IMR-90 (cell line): ENCODE data around the gene CFAP58. TPM values are rescaled to one million over a fixed set of nuclear protein-coding genes. Genes with fewer than 3 reads are reported as not detected.

ENCODE experiments used
- ATAC-seq: fragments of 200-7000 bp; cut with Tn5 transposase; 2 replicates; pipeline ENCODE4 v1.9.1; 2020; ENCODE audit warnings: low read depth, mild to moderate bottlenecking, moderate library complexity
- BruUV-seq: library from RNA; stranded (reverse); fragments of 400-500 nt; replicated peaks from 2 replicates; lab custom pipeline; 2021; lab: Mats Ljungman, UMichigan
- CTCF ChIA-PET: fragments of 300-600 bp; formaldehyde crosslinking; extraction: SDS; loops from one replicate; lab custom pipeline; 2021; ENCODE audit warnings: antibody characterized with exemption; lab: Yijun Ruan, JAX
- POLR2A ChIA-PET: fragments of 300-600 bp; sonication (Branson Sonifier 250); formaldehyde crosslinking; loops from one replicate; lab custom pipeline; 2022; ENCODE audit warnings: antibody characterized with exemption; ENCODE audit not compliant: unreplicated experiment; lab: Charles Lee
- DNase-seq: peaks from one replicate; pipeline ENCODE4 v3.0.0; 2013
- H2AFZ ChIP-seq: replicated peaks from 2 replicates; pipeline ENCODE3; 2013; ENCODE audit warnings: low read length, mild to moderate bottlenecking; ENCODE audit not compliant: poor library complexity
- H2AK5ac ChIP-seq: 2 replicates; pipeline ENCODE4 v1.6.1; 2013; ENCODE audit warnings: low read depth, low read length, inconsistent platforms
- H2AK9ac ChIP-seq: replicated peaks from 2 replicates; pipeline ENCODE3; 2013; ENCODE audit warnings: mild to moderate bottlenecking, low read depth, low read length, moderate library complexity; ENCODE audit not compliant: poor library complexity
- H2BK120ac ChIP-seq: 2 replicates; pipeline ENCODE4 v1.6.1; 2013; ENCODE audit warnings: low read depth, low read length, inconsistent platforms
- H2BK15ac ChIP-seq: 3 replicates; pipeline ENCODE4 v1.6.1; 2013; ENCODE audit warnings: low read depth, low read length, inconsistent platforms
- H2BK20ac ChIP-seq: 2 replicates; pipeline ENCODE4 v1.6.1; 2013; ENCODE audit warnings: low read depth, mild to moderate bottlenecking, inconsistent platforms, low read length, moderate library complexity
- H2BK5ac ChIP-seq: 2 replicates; pipeline ENCODE4 v1.6.1; 2013; ENCODE audit warnings: mild to moderate bottlenecking, low read depth, low read length, inconsistent platforms; ENCODE audit not compliant: poor library complexity, severe bottlenecking
- H3K14ac ChIP-seq: replicated peaks from 2 replicates; pipeline ENCODE4 v1.6.1; 2013; ENCODE audit warnings: low read depth, low read length, inconsistent platforms
- H3K18ac ChIP-seq: 2 replicates; pipeline ENCODE4 v1.6.1; 2013; ENCODE audit warnings: low read depth, low read length, control low read depth
- H3K23ac ChIP-seq: 2 replicates; pipeline ENCODE4 v1.6.1; 2013; ENCODE audit warnings: low read depth, low read length, inconsistent platforms
- H3K27ac ChIP-seq: 2 replicates; pipeline ENCODE4 v1.5.1; 2013; ENCODE audit warnings: mild to moderate bottlenecking, control low read depth, low read length; ENCODE audit not compliant: insufficient read depth
- H3K27me3 ChIP-seq: 2 replicates; pipeline ENCODE4 v1.6.1; 2013; ENCODE audit warnings: low read length; ENCODE audit not compliant: control insufficient read depth, insufficient read depth
- H3K36me3 ChIP-seq: 2 replicates; pipeline ENCODE4 v1.6.1; 2013; ENCODE audit warnings: low read length, mixed read lengths; ENCODE audit not compliant: control insufficient read depth, insufficient read depth
- H3K4ac ChIP-seq: 2 replicates; pipeline ENCODE4 v1.6.1; 2013; ENCODE audit warnings: low read depth, low read length, inconsistent platforms
- H3K4me1 ChIP-seq: 2 replicates; pipeline ENCODE4 v1.6.1; 2013; ENCODE audit warnings: low read length, mixed read lengths; ENCODE audit not compliant: control insufficient read depth, insufficient read depth
- H3K4me2 ChIP-seq: 2 replicates; pipeline ENCODE4 v1.6.1; 2013; ENCODE audit warnings: low read depth, mild to moderate bottlenecking, control low read depth, low read length, moderate library complexity
- H3K4me3 ChIP-seq: 2 replicates; pipeline ENCODE4 v1.5.1; 2013; ENCODE audit warnings: low read depth, mild to moderate bottlenecking, control low read depth, low read length, moderate library complexity; ENCODE audit not compliant: insufficient read depth
- H3K56ac ChIP-seq: 2 replicates; pipeline ENCODE4 v1.6.1; 2013; ENCODE audit warnings: low read length, inconsistent platforms; ENCODE audit not compliant: insufficient read depth; ENCODE audit errors: extremely low read depth
- H3K79me1 ChIP-seq, 2 experiments: 2 replicates each; pipeline ENCODE4 v1.6.1; 2013; ENCODE audit warnings: low read length in 2 of 2, inconsistent platforms in 1 of 2, low read depth in 1 of 2
- H3K9ac ChIP-seq: 2 replicates; pipeline ENCODE4 v1.6.1; 2013; ENCODE audit warnings: low read depth, low read length, control low read depth
- H3K9me1 ChIP-seq: 2 replicates; pipeline ENCODE4 v1.6.1; 2013; ENCODE audit warnings: low read length, inconsistent platforms; ENCODE audit not compliant: insufficient read depth
- H3K9me3 ChIP-seq: 2 replicates; pipeline ENCODE4 v1.6.1; 2013; ENCODE audit warnings: low read length; ENCODE audit not compliant: control insufficient read depth, insufficient read depth
- H4K20me1 ChIP-seq: 2 replicates; pipeline ENCODE4 v1.6.1; 2013; ENCODE audit warnings: low read length, inconsistent platforms; ENCODE audit not compliant: insufficient read depth
- H4K5ac ChIP-seq: 2 replicates; pipeline ENCODE4 v1.6.1; 2013; ENCODE audit warnings: mild to moderate bottlenecking, low read depth, low read length, control low read depth
- H4K8ac ChIP-seq, 2 experiments: 2 replicates each; pipeline ENCODE4 v1.6.1; 2013; ENCODE audit warnings: low read depth in 2 of 2, low read length in 2 of 2, control low read depth in 1 of 2, inconsistent platforms in 1 of 2
- H4K91ac ChIP-seq: 2 replicates; pipeline ENCODE4 v1.6.1; 2013; ENCODE audit warnings: low read depth, low read length, inconsistent platforms; ENCODE audit not compliant: insufficient read depth
- CEBPB ChIP-seq: IDR thresholded peaks from 2 replicates; pipeline ENCODE4 v1.6.1; 2012; ENCODE audit warnings: low read depth, low read length, improper control_type of control experiment
- MAFK ChIP-seq: IDR thresholded peaks from 2 replicates; pipeline ENCODE4 v1.6.1; 2012; ENCODE audit warnings: low read depth, low read length, improper control_type of control experiment
- MAZ ChIP-seq: IDR thresholded peaks from 2 replicates; pipeline ENCODE4 v1.6.1; 2012; ENCODE audit warnings: low read depth, mild to moderate bottlenecking, low read length, improper control_type of control experiment, moderate library complexity, borderline replicate concordance
- MXI1 ChIP-seq: IDR thresholded peaks from 2 replicates; pipeline ENCODE4 v1.6.1; 2012; ENCODE audit warnings: low read depth, mild to moderate bottlenecking, low read length, moderate library complexity, borderline replicate concordance
- RCOR1 ChIP-seq: IDR thresholded peaks from 2 replicates; pipeline ENCODE4 v1.6.1; 2012; ENCODE audit warnings: mild to moderate bottlenecking, low read length, improper control_type of control experiment; ENCODE audit not compliant: insufficient replicate concordance
- RFX5 ChIP-seq: IDR thresholded peaks from 2 replicates; pipeline ENCODE4 v1.8.0; 2012; ENCODE audit warnings: low read depth, mild to moderate bottlenecking, low read length, moderate library complexity
- SMC3 ChIP-seq: fragments of 150-350 bp; IDR thresholded peaks from 2 replicates; pipeline ENCODE4 v1.6.1; 2016; ENCODE audit warnings: low read depth, mild to moderate bottlenecking, antibody characterized with exemption, low read length, moderate library complexity
- WGBS, 2 experiments: methylation state at CpG; one replicate each; pipeline versions ENCODE4 v1.1.5 to v1.1.7; 2013; ENCODE audit warnings: missing lambda C conversion rate in 2 of 2; ENCODE audit not compliant: insufficient read length in 1 of 2; ENCODE audit errors: extremely low coverage in 2 of 2; 5-methylcytosine and 5-hydroxymethylcytosine counted together
- dilution Hi-C: fragments of 300-500 bp; cut with HindIII; formaldehyde crosslinking; loops from one replicate; pipeline ENCODE4 v1.14.3; 2018; ENCODE audit warnings: low sequenced_read_pairs; ENCODE audit not compliant: unreplicated experiment
- in situ Hi-C: fragments of 300-500 bp; cut with MboI; formaldehyde crosslinking; loops from 3 replicates; pipeline ENCODE4 v1.14.3; 2019; ENCODE audit warnings: low sequenced_read_pairs, inconsistent platforms, mixed read lengths
- intact Hi-C: fragments of 100-400 bp; cut with micrococcal nuclease; formaldehyde crosslinking; loops from 2 replicates; pipeline ENCODE4 v1.10.0; 2022
- polyA plus RNA-seq, 3 experiments: library from polyadenylated mRNA; depleted of rRNA; stranded (reverse); fragments of >200 nt; gene quantifications; 2 replicates each; pipeline ENCODE4 v1.2.3, GENCODE V29; 2012; ENCODE audit warnings: low replicate concordance in 1 of 3
- total RNA-seq: library from RNA; depleted of rRNA; stranded (reverse); fragments of >200 nt; gene quantifications from 2 replicates; pipeline ENCODE4 v1.2.3, GENCODE V29; 2012
- TF ChIP-seq, protein P1 (sequence below): fragments of 150-350 bp; IDR thresholded peaks from 2 replicates; pipeline ENCODE4 v1.6.1; 2016; ENCODE audit warnings: low read depth, mild to moderate bottlenecking, low read length, moderate library complexity, borderline replicate concordance
- TF ChIP-seq, protein P2 (sequence below): conservative IDR thresholded peaks from 2 replicates; pipeline ENCODE4 v1.5.1; 2012; ENCODE audit warnings: mild to moderate bottlenecking, low read depth, low read length, improper control_type of control experiment
- TF ChIP-seq, protein P3 (sequence below): fragments of 150-350 bp; IDR thresholded peaks from 2 replicates; pipeline ENCODE4 v1.6.1; 2017; ENCODE audit warnings: mild to moderate bottlenecking, antibody characterized with exemption, low read length, low read depth

The CFAP58 gene
- total and polyA plus RNA-seq, 2 of the 4 experiments (the other 2 are of a cell fraction): 0.36 to 0.72 TPM

DNA sequence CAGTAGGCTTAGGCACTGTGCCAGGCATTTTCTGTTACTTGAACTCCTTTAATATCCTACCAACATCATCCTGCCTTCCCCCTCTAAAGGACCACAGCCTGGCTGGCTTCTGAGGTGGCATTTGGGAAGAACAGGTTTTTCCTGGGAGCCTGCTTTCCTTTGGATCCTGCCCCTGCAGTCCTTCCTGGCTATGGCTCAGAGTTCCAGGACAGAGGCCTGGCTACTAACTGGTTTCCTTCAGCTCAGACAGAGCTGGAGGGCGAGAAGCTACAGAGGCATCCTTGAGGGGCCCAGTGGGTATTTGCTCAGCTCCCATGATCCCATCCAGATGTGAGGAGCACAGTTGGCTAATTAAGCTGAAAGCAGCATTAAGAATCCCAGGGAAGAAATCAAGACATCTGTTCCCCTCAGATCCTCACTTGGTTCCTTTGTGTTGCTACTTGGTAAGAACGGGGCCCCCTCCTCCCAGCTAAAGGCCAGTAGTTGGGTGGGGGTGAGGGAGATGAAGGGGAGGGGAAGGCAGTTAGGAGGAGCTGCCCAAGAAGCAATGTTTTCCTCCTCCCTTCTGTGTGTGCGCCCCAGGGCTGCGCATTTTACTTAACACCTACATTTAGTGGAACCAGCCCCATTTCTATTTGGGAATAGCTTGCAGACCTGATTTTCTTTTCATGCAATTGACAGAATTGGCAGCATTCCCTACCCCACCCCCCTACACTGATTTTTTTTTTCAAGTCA, 144.9 kb downstream of the CFAP58 start:
- Histone ChIP-seq H3K27me3 (peaks cover 4% of the 10 kb centered on the region; the same call in 1 of the 2 replicates), H3K23ac (no peak overlapping the region), H3K27ac (no peak overlapping the region), H2BK5ac (no peak overlapping the region), H3K9ac (no peak overlapping the region), H4K91ac (no peak overlapping the region), H2BK20ac (no peak overlapping the region), H3K36me3 (no peaks in the 10 kb centered on the region), H2BK15ac (no peak overlapping the region), H3K14ac (no peak overlapping the region), H3K18ac (no peak overlapping the region), H3K9me1 (no peaks in the 10 kb centered on the region), H4K8ac (no peak overlapping the region), H4K20me1 (no peaks in the 10 kb centered on the region), H3K4me2 (no peak overlapping the region), H3K79me1 (no peaks in the 10 kb centered on the region), H3K4me1 (no peaks in the 10 kb centered on the region), H3K9me3 (no peaks in the 10 kb centered on the region), H3K56ac (no peak overlapping the region), H2AK9ac (no peak overlapping the region), H4K5ac (no peak overlapping the region), H2AK5ac (no peak overlapping the region), H2AFZ (no peak overlapping the region), H3K4me3 (no peak overlapping the region), H2BK120ac (no peak overlapping the region), H3K4ac (no peak overlapping the region)
- POLR2A ChIA-PET: no interaction called here
- in situ Hi-C loops: no loop called here
- TF ChIP-seq MXI1 (no peak), MAZ (no peak), MAFK (no peak), SMC3 (no peak), CEBPB (no peak), RFX5 (no peak), RCOR1 (no peak)
- TF ChIP-seq, protein P1, sequence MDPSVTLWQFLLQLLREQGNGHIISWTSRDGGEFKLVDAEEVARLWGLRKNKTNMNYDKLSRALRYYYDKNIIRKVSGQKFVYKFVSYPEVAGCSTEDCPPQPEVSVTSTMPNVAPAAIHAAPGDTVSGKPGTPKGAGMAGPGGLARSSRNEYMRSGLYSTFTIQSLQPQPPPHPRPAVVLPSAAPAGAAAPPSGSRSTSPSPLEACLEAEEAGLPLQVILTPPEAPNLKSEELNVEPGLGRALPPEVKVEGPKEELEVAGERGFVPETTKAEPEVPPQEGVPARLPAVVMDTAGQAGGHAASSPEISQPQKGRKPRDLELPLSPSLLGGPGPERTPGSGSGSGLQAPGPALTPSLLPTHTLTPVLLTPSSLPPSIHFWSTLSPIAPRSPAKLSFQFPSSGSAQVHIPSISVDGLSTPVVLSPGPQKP: no peak
- TF ChIP-seq, protein P2, sequence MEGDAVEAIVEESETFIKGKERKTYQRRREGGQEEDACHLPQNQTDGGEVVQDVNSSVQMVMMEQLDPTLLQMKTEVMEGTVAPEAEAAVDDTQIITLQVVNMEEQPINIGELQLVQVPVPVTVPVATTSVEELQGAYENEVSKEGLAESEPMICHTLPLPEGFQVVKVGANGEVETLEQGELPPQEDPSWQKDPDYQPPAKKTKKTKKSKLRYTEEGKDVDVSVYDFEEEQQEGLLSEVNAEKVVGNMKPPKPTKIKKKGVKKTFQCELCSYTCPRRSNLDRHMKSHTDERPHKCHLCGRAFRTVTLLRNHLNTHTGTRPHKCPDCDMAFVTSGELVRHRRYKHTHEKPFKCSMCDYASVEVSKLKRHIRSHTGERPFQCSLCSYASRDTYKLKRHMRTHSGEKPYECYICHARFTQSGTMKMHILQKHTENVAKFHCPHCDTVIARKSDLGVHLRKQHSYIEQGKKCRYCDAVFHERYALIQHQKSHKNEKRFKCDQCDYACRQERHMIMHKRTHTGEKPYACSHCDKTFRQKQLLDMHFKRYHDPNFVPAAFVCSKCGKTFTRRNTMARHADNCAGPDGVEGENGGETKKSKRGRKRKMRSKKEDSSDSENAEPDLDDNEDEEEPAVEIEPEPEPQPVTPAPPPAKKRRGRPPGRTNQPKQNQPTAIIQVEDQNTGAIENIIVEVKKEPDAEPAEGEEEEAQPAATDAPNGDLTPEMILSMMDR: no peak
- TF ChIP-seq, protein P3, sequence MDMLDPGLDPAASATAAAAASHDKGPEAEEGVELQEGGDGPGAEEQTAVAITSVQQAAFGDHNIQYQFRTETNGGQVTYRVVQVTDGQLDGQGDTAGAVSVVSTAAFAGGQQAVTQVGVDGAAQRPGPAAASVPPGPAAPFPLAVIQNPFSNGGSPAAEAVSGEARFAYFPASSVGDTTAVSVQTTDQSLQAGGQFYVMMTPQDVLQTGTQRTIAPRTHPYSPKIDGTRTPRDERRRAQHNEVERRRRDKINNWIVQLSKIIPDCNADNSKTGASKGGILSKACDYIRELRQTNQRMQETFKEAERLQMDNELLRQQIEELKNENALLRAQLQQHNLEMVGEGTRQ: no peak
- no CpG with 5 or more reads among the region's 4 CpGs for WGBS, 2 experiments
- no peak for ATAC-seq
- dilution Hi-C loops: no loop called here
- CTCF ChIA-PET: interaction anchor here (0.7 kb wide), 2 partner anchors 62 to 103 kb away, joined by 3 to 4 read pairs; no protein-coding TSS in a partner anchor
- BruUV-seq: no TSS peak
- DNase-seq: no peak
- intact Hi-C loops: no loop called here
